ENCODE results near the gene INHBB. TPM values are rescaled to one million over a fixed set of nuclear protein-coding genes. Genes with fewer than 3 reads are reported as not detected.

Gene INHBB
- total and polyA plus RNA-seq, 9 of the 15 experiments (the other 6 are each of a cell fraction or from before 2014, with no cell fraction given), result not detected

DNA sequence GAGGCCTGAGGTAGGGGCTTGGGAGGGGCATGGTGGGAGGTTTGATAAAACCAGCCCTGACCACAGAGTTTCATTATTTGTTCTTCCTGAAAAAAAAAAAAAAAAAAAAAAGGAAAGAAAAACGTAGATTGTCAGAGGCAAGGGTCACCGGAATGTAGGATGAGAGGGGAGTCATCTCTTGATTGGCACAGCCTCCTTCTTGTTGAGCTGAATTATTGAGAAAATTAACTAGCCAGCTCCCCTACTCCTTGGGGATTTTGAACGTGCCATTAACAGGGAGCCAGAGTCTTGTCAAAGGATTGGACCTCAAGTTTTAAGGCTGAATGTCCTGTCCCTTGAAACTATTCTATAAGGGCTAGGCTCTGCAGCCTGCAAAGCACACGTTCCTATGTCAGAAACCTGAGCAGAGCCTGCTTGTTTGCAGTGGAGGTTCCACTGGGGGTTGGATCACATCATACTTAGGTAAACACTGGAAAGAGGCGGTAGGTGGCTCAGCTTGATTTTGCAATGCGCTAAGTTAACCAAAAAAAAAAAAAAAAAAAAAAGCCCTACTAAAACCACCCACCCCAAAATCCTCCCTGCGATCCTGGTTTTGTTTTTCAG is 2.3 kb downstream of the INHBB start:
- H3K4me2 ChIP-seq (ENCODE audit: insufficient read depth, low read length), result no peak overlapping the region
- H3K27me3 ChIP-seq (ENCODE audit: control insufficient read depth in 2 of 2, insufficient read depth in 2 of 2, low read length in 2 of 2), result peaks cover 26 to 65% of the 10 kb centered on the region in 2 experiments
- no peak overlapping the region for H3K9ac ChIP-seq (ENCODE audit: insufficient read depth in 1 of 2, low read depth in 2 of 2, low read length in 2 of 2)
- POLR2A ChIA-PET, result interaction anchor here (0.6 kb wide), 1 partner anchor 452 kb away, joined by 4 read pairs; no protein-coding TSS in a partner anchor
- peaks cover 0 to 11% of the 10 kb centered on the region in 2 experiments; a peak in 2 of 5 replicates for H3K4me1 ChIP-seq (replicated peaks in 1 of 2; ENCODE audit: control insufficient read depth in 2 of 2, insufficient read depth in 2 of 2, low read length in 2 of 2)
- intact Hi-C loops (cut with micrococcal nuclease), result no loop called here
- DNase-seq (ENCODE audit: extremely low read depth in 1 of 4, low spot score in 3 of 4), result no peak
- BruUV-seq (replicated peaks), result no TSS peak
- no peaks in the 10 kb centered on the region for H3K79me2 ChIP-seq (ENCODE audit: control insufficient read depth, insufficient read depth, low read length)
- CTCF ChIA-PET (ENCODE audit: low intra/inter-chr PET ratio), result no interaction called here
- no peak for FAIRE-seq
- no peaks in the 10 kb centered on the region for H3K9me3 ChIP-seq (replicated peaks; ENCODE audit: control insufficient read depth, insufficient read depth, low read depth, low read length)
- TF ChIP-seq STAT5A (IDR thresholded peaks at IDR 0.05; ENCODE audit: borderline replicate concordance, low read length) (no peak), ZBTB40 (IDR thresholded peaks at IDR 0.05) (no peak), ZBTB40 (CRISPR knock-in tag; IDR thresholded peaks at IDR 0.05) (no peak)
- TF ChIP-seq, protein P1, sequence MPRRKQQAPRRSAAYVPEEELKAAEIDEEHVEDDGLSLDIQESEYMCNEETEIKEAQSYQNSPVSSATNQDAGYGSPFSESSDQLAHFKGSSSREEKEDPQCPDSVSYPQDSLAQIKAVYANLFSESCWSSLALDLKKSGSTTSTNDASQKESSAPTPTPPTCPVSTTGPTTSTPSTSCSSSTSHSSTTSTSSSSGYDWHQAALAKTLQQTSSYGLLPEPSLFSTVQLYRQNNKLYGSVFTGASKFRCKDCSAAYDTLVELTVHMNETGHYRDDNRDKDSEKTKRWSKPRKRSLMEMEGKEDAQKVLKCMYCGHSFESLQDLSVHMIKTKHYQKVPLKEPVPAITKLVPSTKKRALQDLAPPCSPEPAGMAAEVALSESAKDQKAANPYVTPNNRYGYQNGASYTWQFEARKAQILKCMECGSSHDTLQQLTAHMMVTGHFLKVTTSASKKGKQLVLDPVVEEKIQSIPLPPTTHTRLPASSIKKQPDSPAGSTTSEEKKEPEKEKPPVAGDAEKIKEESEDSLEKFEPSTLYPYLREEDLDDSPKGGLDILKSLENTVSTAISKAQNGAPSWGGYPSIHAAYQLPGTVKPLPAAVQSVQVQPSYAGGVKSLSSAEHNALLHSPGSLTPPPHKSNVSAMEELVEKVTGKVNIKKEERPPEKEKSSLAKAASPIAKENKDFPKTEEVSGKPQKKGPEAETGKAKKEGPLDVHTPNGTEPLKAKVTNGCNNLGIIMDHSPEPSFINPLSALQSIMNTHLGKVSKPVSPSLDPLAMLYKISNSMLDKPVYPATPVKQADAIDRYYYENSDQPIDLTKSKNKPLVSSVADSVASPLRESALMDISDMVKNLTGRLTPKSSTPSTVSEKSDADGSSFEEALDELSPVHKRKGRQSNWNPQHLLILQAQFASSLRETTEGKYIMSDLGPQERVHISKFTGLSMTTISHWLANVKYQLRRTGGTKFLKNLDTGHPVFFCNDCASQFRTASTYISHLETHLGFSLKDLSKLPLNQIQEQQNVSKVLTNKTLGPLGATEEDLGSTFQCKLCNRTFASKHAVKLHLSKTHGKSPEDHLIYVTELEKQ (CRISPR knock-in tag; IDR thresholded peaks at IDR 0.05), result no peak
- H3K36me3 ChIP-seq (ENCODE audit: control insufficient read depth, insufficient read depth, low read length), result no peaks in the 10 kb centered on the region
- no peak overlapping the region for H3K27ac ChIP-seq (ENCODE audit: extremely low read depth, low read depth, low read length)
- no peak for ATAC-seq
- H3K4me3 ChIP-seq, result no peak overlapping the region
- in situ Hi-C loops (cut with MboI), result loop anchor here (10.0 kb wide), 1 partner anchor 327 kb away; no protein-coding TSS in a partner anchor
- H2AFZ ChIP-seq (ENCODE audit: low read depth, low read length), result no peak overlapping the region
- H3K9me1 ChIP-seq (ENCODE audit: control insufficient read depth, insufficient read depth, low read length), result no peaks in the 10 kb centered on the region
- WGBS (ENCODE audit: insufficient coverage, low coverage, missing lambda C conversion rate), result 0% methylated on average over 6 of the region's 7 CpGs
- H4K20me1 ChIP-seq (replicated peaks; ENCODE audit: control insufficient read depth, insufficient read depth, low read length), result peaks cover 12% of the 10 kb centered on the region

Measured in K562 (cell line).